NCI-H2081 treated with DMSO at 0.1 percent for 48 hours (cell line): Measurements from ENCODE around the gene RPP30.

Source experiments
- DNase-seq: peaks from one replicate; lab custom pipeline; 2025; lab: John Stamatoyannopoulos, UW

RPP30 gene

DNA sequence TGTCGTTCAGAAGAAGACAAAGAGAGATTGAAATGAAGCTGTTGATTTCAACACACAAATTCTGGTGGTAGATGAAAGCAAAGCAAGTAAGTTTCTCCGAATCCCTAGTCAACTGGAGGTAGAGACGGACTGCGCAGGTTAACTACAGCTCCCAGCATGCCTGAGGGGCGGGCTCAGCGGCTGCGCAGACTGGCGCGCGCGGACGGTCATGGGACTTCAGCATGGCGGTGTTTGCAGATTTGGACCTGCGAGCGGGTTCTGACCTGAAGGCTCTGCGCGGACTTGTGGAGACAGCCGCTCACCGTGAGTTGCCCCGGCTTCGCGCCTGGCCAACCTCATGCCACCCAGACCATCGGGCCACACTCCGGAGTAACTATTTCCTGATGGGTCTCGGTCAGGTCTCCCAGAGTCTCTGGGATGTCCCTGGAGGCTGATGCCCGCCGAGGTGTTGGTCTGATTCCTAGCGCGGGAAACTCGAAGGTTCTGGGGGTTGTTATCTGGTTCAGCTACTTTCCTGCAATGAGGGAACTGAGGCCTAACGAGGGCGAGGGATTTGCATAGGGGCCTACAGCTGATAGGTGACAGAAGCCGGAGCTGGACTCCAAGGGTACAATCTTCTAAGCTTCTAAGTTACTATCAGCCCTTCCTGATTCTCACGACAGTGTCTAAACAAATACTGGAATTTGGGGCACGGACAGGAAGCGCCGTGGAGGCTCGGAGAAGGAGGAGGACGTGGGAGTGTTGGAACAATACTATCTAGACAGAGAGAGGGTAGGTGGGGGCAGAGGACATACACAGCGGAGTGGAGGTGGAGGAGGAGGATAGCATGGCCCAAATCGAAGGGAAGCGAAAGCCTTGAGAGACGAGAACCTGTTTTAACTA lies at the start of gene RPP30:
Gene RPP30, plus strand, starts transcription at position 209 of the 882 bp plus-strand sequence. Its CDS starts 13 bp downstream, at position 222.
- peak; percentile 28 for DNase-seq

DNA sequence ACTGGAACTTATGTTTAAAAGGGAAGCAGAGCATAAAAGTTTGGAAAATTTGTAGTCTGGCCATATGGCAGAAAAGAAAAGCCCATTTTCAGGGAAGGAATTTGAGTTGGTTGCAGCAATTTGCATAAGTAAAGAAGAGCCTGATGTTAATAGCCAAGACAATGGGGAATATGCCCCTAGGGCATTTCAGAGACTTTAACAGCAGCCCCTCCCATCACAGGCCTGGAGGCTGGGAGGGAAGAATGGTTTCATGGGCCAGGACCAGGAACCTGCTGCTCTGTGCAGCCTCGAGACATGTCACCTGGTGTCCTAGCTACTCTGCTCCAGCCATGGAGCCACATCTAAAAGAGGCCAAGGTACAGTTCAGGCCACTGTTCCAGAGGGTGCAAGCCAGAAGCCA lies 49.3 kb upstream of the RPP30 start:
- DNase-seq: no peak

DNA sequence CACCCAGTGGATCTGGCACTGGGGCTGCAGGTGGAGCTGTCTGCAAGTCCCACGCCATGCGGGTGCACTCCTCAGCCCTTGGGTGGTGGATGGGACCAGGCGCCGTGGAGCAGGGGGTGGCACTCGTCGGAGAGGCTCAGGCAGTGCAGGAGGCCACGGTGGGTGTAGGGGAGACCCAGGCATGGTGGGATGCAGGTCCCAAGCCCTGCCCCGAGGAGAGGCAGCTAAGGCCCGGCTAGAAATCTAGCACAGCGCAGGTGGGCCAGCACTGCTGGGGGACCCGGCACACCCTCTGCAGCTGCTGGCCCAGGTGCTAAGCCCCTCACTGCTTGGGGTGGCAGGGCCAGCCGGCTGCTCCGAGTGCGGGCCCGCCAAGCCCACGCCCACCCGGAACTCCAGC lies 39.7 kb upstream of the RPP30 start:
- no peak for DNase-seq

DNA sequence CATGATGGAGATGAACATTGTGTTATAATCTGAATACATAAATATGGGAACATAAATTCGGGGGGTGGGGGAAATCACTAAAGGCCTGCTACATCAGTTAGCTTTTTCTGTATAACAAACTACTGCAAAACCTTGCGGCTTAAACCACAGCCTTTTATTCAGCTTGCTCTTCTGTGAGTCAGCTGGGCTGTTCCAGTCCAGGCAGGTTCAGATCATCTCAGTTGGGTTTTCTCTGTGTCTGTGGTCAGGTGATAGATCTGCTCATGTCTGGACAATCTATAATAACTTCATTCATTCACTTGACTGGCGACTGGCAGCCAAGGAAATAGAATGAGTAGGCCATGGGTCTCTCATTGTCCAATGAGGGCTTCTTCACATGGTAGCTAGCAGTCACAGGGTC lies 37.4 kb upstream of the RPP30 start:
- DNase-seq: no peak

DNA sequence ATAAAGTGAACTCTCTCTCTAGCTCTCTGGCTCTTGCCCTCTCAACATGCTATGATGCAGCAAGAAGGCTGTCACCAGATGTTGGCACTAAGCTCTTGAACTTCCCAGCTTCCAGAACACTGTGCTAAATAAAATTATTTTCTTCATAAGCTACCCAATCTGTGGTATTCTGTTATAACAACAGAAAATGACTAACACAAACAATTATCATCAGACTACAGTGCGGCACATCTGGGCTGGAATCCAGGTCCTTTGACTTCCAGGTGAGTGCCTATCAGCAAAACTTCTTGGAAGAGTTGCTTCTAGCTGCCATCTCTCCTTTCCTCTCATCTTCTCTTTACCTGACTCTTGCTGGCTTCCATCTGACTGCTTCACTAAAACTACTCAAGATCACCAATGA lies 34.3 kb upstream of the RPP30 start:
- DNase-seq: no peak

DNA sequence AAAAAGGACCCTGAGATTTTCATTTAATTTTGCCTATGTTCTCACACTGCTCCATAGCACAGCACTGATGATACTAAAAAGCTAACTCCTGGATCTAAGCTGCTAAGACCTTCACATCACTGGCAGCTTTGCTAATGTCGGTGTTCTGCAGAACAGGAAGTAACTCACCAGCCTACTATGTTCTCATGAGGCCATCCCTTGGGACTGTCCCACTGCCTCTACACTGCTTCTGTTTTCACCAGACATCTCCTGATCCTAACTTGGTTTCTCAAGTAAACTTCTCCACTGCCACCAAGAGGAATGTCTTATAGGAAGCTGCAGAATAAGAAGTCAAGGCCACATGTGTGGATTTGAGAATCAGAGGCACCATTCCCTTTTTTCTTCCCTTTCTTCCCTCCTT lies 29.0 kb upstream of the RPP30 start:
- no peak for DNase-seq

DNA sequence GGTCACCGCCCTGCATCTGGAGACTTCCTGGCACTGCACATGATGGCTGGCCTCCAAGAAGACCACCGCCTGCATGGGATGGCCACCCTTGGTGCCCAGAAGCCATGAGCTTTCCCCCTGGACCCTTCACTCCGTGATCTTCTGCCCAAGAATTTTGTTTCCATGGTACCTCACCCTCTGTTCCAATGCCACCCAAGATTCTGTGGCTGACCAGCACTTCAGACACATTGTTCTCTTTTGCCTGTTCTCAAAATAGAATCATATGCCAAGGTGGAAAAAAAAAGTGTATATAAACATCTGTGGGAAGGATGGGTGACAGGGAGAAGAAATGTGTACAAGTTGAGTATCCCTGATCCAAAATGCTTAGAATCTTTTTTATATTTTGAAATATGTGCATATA lies 26.0 kb upstream of the RPP30 start:
- DNase-seq: no peak

DNA sequence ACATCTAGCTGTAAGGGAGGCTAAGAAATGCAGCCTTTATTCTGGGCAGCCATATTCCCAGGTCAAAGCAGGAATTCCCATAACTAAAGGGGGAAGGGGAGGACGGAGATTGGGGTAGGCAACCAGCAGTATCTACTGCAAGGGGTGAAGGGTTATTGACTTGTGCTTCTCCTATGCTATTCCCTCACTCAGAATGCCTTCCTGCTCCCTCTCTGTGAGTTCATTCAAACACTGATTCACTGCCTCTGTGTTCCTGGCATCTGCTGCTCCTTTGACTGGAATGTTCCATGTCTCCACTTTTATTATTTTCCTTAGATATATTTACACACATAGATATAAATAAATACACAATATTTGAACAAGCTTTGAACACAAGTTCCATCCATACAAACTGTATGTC lies 25.0 kb upstream of the RPP30 start:
- DNase-seq: no peak

DNA sequence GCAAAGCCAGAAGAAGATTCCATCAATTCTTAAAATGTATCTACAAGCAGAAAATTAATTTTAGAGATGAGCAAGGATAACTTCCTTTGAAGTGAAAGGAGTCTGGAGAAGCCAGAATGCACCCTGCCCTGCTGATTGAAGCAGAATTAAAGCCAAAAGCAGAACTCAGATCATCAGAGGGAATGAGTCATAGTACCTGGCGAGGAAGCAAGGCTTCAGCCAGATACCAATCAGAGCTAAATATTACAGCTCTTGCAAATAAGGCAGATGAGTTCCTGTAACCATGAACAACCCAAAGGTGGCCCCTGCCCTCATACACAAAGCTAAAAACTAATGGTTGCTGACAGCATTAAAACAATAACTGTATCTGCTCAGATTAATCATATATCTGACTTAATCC lies 24.3 kb upstream of the RPP30 start:
- no peak for DNase-seq

DNA sequence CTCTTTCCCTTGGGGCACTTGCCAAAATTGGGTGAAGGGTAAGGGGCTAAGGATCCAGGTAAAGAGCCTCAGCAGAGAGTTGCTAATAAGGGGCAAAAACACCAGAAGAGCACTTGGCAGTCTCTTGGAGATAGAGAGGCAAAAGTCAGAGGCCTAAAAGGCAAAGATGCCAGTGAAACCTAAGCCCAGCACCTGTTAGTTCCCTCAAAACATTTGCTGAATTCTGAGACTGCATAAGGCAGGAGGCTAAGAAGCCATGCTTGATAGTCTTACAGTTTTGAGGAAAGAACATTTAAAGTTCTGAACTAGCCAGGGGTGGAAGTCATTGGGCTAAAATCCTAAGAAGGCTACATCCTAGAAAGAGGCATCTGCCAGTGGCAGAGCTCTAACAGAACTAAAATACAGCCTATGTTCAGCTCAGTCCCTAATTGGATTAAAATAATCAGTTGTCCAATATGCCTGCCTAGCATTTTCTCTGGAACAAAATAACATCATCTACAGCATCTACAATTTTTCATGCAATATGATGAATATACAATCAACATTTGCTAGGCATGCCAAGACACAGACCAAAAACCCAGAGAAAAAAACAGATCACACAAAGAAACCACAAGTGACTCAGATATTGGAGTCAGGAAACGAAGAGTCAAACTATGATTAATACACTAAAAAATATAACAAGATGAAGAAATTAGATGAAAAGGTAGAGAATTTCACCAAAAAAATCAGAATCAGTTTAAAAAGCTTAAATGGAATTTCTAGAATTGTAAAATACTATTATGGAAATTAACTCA lies 21.6 kb upstream of the RPP30 start:
- no peak for DNase-seq

DNA sequence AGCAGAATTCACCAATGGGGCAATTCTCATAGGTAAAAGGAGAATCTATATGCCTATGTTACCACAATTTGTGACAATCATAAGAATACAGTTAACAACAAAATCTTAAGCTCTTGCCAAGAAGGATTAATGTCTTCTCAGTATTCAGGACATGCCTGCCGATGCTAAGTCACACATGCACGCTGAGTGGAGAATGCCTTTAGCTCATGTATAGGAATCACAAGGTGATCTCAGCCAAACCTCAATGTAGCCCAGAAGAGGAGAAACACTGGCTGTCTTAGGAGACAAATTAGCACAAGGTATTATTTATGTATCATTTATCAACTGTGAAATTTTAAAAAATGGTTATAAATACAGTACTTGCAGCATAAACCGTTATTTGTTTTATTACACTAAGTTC lies 16.6 kb upstream of the RPP30 start:
- no peak for DNase-seq

DNA sequence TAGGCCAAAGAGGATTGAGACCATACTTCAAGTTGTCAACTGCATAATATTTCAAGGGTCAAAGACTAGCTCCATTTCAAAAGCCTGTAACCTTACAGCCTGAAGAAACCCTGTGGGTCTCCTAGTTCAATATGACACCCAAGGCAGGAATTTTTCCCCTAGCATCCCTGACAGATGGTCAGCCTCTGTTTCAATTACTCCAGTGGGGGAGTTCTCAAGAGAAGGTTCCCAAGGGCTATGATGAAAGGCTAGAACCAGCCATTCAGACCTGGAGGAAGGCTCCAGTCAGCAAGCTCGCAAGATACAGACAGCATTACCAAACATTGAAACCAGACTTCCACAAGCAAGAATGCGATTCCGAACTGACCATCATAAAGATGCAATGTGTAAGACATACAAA lies 15.5 kb upstream of the RPP30 start:
- DNase-seq: no peak

DNA sequence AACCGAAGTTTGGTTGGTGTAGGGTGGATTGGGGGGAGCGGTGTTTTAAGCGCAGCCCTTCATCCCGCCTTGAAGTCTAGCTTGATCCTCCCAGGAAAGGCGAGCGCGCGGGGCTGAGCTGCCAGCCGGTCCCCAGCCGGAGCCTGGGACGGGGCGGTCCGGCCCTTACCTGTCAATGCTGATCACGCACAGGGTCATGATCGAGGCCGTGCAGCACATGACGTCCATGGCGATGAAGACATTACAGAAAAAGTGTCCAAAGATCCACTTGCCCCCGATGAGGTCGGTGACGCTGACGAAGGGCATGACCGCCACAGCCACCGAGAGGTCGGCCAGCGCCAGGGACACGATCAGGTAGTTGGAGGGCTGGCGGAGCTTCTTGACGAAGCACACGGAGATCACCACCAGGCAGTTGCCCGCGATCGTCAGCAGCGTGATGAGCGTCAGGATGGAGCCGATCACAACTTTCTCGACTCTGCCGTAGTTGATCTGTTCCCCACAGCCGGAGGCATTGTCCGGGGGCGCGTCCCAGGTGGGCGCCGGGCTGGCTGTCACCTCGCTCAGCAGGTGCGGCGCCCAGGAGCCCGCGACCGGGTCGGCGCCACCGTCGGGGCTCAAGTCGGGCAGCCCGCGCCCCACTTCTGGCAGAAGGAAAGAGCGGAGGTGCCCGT lies 14.7 kb upstream of the RPP30 start:
- no peak for DNase-seq

DNA sequence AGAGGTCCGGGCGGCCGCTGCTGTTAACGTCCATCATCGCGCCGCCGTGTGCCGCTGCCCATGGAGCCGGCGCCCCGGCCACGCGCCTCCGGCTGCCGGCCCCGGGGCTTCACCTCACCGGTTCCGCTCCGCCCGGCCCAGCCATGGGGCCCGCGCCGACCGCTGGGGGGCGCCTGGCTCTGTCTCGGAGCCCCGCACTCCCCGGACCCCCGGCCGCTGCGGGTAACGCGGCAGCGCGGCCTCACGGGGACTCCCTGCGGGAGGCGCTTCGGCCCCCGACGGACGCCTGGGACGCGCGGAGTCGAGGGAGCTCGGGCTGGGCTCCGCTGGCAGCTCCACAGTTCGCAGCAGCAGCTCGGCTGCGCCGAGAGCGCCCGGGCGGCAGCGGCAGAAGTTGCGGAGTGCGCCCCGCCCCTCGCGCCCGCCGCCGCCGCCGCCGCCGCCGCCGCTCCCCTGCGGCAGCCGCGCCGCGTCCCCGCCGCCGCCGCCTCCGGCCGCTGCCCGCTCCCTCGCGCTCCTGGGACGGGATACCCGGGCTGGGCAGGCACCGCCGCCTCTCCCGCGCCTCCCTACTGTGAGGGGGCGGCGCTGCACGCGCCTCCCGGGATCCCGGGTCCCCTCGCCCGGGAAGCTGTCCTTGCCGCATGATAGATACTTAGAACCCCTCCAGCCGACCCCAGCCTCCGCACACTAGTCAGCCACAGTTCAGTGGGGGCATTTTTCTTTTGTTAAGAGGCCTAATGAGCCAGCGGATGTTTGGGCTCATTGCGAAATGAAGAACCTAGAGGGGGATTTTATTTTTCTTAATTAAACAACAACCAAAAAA lies 13.9 kb upstream of the RPP30 start, which contains the start of gene HTR7:
Gene HTR7, minus strand, starts transcription at position 405 of the 826 bp plus-strand sequence. Its CDS starts 368 bp downstream, at position 37.
- DNase-seq: no peak

DNA sequence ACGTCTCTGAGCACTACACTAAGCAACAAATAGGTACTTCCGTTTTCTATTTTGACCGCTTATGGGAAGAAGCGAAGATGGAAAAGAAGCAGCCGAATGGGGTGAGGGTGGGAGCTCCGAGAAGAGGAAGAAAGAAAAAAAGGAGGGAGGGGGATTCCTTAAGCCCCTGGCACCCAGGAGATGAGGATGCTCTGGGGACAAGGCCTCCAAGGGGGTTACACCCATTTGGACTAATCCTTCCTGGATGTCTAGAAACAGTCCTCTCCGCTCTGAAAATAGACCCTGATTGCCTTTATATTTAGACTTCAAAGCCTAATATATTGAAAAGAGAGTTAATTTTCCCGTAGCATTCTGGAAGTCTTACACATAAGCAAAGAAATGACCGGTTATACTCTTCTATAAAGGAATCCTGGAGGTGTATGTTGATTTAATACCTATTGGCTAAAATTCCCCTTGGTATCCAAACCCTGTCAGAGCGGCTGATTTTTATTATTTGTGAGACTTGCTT lies 13.3 kb upstream of the RPP30 start:
- DNase-seq: no peak

DNA sequence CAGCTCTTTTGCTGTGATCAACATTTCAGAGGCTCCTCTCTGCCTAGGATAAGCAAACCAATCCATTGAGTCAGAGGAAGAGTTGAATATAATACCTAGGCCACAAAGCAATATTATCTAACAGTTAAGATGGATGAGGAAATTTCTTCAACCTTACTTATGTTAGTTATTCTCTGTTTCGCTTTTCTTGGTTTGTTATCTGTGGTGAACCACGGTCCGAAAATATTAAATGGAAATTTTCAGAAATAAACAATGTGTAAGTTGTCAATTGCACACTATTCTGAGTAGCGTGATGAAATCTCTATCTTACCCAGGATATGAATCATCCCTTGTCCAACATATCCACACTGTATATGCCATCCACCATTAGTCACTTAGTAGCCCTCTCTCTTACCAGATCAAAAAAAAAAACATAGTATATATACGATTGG lies 12.4 kb upstream of the RPP30 start:
- no peak for DNase-seq

DNA sequence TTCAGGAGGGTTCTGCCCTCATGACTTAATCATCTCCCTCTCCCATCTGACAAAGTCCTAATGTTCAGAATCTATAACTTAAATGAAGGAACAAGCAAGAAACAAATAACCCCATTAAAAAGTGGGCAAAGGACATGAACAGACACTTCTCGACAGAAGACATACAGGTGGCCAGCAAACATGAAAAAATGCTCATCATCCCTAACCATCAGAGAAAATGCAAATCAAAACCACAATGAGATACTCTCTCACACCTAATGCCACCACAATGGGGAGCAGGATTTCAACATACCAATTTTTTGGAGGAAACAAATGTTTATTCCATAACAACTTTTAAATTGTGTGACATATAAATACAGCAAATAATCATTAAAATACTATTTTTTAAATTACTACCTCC lies 11.0 kb upstream of the RPP30 start:
- DNase-seq: no peak

DNA sequence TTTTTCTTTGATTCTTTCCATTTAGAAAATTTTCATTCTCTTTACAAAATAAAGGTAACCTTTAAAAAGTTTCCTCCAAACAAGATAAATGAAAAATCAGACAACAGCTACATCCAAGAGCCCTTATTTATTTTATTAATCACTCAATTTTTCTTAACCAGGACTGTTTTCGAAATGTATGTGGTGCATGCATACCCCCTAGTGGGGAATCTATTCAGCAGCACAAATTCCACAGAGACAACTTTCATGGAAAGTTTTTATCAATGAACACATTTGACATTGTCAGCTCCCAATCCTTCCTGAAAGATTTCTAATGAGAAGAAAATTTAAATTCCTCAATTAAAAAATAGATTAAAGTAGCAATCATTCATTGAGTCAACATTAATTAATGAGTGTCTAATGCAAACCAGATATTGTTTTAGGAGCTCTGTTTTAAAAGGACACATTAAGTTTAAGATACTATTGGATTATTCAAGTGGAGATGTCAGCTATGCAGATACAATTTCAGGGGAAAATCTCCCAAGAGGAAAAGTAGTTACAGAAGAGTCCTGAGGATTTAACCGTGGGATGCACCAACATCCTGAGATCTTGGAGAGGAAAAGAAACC lies 8.8 kb upstream of the RPP30 start:
- DNase-seq: no peak

DNA sequence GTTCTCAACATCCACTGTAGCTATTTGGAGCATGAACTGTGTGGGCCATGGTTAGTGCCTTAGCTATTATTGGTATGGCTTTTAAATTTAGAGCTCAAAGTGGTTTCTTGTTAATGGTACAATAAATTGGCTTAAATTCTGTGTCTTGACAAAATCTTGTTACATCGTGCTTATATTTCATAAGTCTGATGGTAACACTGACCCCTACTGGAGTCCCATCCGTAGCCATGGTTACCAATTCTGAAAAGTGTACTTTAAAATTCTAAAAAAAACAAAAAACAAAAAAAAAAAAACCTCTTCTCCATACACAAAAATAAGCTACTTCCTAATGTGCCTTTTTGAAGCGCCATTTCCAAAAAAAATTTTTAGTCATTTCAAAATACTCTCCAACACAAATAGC lies 6.4 kb upstream of the RPP30 start:
- DNase-seq: no peak

DNA sequence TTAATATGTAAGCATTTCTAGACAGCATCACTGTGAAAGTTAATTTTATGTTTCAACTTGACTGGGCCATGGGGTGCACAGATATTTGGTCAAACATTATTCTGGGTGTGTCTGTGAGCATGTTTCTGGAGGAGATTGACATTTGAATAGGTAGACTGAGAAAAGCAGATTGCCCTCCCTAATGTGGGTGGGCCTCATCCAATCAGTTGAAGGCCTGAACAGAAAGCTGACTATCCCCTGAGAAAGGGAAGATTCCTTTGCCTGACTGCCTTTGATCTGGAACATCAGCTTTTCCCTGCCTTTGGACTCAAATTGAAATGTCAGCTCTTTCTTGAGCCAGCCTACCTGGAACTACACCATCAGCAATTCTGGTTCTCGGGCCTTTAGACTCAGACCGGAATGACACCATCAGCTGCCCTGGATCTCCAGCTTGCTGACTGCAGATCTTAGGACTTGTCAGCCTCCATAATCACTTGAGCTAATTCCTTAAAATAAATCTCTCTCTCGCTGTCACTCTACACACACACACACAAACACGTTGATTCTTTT lies 5.7 kb upstream of the RPP30 start:
- DNase-seq: no peak

DNA sequence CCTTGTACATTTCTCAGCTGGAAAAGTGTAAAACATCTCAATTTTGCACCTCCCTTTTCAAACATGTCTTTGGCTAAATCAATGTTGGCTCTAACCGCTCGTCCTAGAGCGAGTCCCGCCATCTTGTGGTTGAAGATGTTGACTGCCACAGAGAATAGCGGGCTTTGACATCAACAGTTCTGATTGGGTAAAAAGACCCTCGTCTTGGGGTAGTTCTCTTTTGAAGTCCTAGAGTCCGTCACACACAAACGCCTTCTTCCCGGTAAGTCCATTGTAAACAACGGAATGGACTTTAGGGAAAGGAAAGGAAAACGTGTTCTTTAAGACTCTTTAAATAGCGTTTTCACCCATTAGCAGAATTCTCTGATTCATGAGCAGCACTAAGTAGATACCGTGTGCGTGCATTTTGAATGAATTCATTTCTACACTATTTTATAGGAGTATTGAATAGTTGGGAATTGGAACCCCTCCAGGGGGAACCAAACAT lies 452 bp upstream of the RPP30 start:
- peak; percentile 12 for DNase-seq
